Fibroblast of pulmonary artery (primary cell): Measurements from ENCODE around the gene PCDHA9.

ENCODE experiments used
- DNase-seq: peaks from one replicate; pipeline ENCODE4 v3.0.0-alpha.2; 2010; ENCODE audit warnings: low read depth
- H3K4me3 ChIP-seq: replicated peaks from 2 replicates; pipeline ENCODE4 v1.5.1; 2011; ENCODE audit warnings: low read depth, mild to moderate bottlenecking, control low read depth, low read length, moderate library complexity
- TF ChIP-seq, protein P1 (sequence below): IDR thresholded peaks from 2 replicates; pipeline ENCODE4 v1.5.1; 2011; ENCODE audit warnings: mild to moderate bottlenecking, control low read depth, low read length, inconsistent platforms; ENCODE audit errors: missing control alignments

The PCDHA9 gene

DNA sequence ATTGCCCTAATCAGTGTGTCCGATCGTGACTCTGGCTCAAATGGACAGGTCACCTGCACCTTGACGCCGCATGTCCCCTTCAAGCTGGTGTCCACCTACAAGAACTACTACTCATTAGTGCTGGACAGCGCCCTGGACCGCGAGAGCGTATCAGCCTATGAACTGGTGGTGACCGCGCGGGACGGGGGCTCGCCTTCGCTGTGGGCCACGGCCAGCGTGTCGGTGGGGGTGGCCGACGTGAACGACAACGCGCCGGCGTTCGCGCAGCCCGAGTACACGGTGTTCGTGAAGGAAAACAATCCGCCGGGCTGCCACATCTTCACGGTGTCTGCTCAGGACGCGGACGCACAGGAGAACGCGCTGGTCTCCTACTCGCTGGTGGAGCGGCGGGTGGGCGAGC, 35.2 kb downstream of the PCDHA9 start:
- no peak for DNase-seq
- H3K4me3 ChIP-seq, result no peak overlapping the region
- TF ChIP-seq, protein P1, sequence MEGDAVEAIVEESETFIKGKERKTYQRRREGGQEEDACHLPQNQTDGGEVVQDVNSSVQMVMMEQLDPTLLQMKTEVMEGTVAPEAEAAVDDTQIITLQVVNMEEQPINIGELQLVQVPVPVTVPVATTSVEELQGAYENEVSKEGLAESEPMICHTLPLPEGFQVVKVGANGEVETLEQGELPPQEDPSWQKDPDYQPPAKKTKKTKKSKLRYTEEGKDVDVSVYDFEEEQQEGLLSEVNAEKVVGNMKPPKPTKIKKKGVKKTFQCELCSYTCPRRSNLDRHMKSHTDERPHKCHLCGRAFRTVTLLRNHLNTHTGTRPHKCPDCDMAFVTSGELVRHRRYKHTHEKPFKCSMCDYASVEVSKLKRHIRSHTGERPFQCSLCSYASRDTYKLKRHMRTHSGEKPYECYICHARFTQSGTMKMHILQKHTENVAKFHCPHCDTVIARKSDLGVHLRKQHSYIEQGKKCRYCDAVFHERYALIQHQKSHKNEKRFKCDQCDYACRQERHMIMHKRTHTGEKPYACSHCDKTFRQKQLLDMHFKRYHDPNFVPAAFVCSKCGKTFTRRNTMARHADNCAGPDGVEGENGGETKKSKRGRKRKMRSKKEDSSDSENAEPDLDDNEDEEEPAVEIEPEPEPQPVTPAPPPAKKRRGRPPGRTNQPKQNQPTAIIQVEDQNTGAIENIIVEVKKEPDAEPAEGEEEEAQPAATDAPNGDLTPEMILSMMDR, result no peak

DNA sequence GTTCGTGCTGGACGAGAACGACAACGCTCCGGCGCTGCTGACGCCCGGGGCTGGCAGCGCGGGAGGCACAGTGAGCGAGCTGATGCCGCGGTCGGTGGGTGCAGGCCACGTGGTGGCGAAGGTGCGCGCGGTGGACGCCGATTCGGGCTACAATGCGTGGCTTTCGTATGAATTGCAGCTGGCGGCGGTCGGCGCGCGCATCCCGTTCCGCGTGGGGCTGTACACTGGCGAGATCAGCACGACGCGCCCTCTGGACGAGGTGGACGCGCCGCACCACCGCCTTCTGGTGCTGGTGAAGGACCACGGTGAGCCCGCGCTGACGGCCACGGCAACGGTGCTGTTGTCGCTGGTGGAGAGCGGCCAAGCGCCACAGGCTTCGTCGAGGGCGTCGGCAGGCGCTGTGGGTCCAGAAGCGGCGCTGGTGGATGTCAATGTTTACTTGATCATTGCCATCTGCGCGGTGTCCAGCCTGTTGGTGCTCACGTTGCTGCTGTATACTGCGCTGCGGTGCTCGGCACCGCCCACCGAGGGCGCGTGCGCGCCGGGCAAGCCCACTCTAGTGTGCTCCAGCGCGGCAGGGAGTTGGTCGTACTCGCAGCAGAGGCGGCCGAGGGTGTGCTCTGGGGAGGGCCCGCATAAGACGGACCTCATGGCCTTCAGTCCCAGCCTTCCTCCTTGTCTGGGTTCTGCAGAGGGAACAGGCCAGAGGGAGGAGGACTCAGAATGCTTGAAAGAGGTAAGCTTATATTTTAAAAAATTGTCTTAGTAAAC, 35.9 kb downstream of the PCDHA9 start:
- TF ChIP-seq, protein P1, result no peak
- DNase-seq, result no peak
- no peak overlapping the region for H3K4me3 ChIP-seq
